H1 (cell line): ENCODE measurements around the gene SUDS3. TPM values are rescaled to one million over a fixed set of nuclear protein-coding genes. Genes with fewer than 3 reads are reported as not detected.

Experiments
- CTCF ChIA-PET: fragments of 300-600 bp; sonication (Branson Sonifier 250); formaldehyde crosslinking; loops from one replicate; lab custom pipeline; 2021; ENCODE audit not compliant: partially characterized antibody; lab: Charles Lee
- POLR2A ChIA-PET: fragments of 300-600 bp; sonication (Branson Sonifier 250); formaldehyde crosslinking; loops from one replicate; lab custom pipeline; 2021; ENCODE audit warnings: inconsistent platforms; ENCODE audit not compliant: partially characterized antibody; lab: Charles Lee
- DNase-seq, 2 experiments: peaks; one replicate each; pipeline versions ENCODE4 v3.0.0 to v3.0.0-alpha.2; 2010 to 2022; ENCODE audit warnings: low spot score in 2 of 2, low read depth in 1 of 2, mixed read lengths in 1 of 2
- FAIRE-seq: peaks from 2 replicates; lab custom pipeline; 2011; peaks lifted over from hg19 to GRCh38; lab: Jason Lieb, UNC
- H2AFZ ChIP-seq: 2 replicates; pipeline ENCODE4 v1.8.1; 2012; ENCODE audit warnings: low read length, inconsistent platforms
- H2AK5ac ChIP-seq: 2 replicates; pipeline ENCODE4 v1.6.1; 2013; ENCODE audit warnings: low read depth, low read length
- H2BK120ac ChIP-seq: replicated peaks from 2 replicates; pipeline ENCODE3; 2013; ENCODE audit warnings: low read depth, low read length, inconsistent platforms
- H2BK12ac ChIP-seq: 2 replicates; pipeline ENCODE4 v1.6.1; 2013; ENCODE audit warnings: low read depth, low read length
- H2BK15ac ChIP-seq: 2 replicates; pipeline ENCODE4 v1.6.1; 2013; ENCODE audit warnings: low read length
- H2BK20ac ChIP-seq: 2 replicates; pipeline ENCODE4 v1.6.1; 2013; ENCODE audit warnings: low read length
- H2BK5ac ChIP-seq: 2 replicates; pipeline ENCODE4 v1.6.1; 2013; ENCODE audit warnings: low read depth, low read length
- H3K14ac ChIP-seq: 2 replicates; pipeline ENCODE4 v1.6.1; 2013; ENCODE audit warnings: inconsistent platforms; ENCODE audit not compliant: insufficient read length
- H3K18ac ChIP-seq: 2 replicates; pipeline ENCODE4 v1.6.1; 2013; ENCODE audit warnings: low read length; ENCODE audit errors: extremely low read depth
- H3K23ac ChIP-seq: 2 replicates; pipeline ENCODE4 v1.6.1; 2013; ENCODE audit warnings: inconsistent platforms; ENCODE audit not compliant: insufficient read length
- H3K23me2 ChIP-seq: 2 replicates; pipeline ENCODE4 v1.6.1; 2013; ENCODE audit warnings: low read depth, low read length
- H3K27ac ChIP-seq: 2 replicates; pipeline ENCODE4 v1.6.1; 2011; ENCODE audit warnings: low read depth, low read length, inconsistent platforms
- H3K27me3 ChIP-seq, 4 experiments: replicated peaks in 1 of 4; 1 replicate in 1 of 4; 2 replicates in 3 of 4; pipeline versions ENCODE4 v1.6.1 to v1.8.1; 2011 to 2013; ENCODE audit warnings: low read length in 3 of 4, mild to moderate bottlenecking in 3 of 4, inconsistent platforms in 2 of 4, mixed read lengths in 2 of 4, moderate library complexity in 1 of 4; ENCODE audit not compliant: control insufficient read depth in 3 of 4, insufficient read depth in 3 of 4; ENCODE audit errors: extremely low read depth in 1 of 4
- H3K36me3 ChIP-seq, 4 experiments: 2 replicates each; pipeline versions ENCODE4 v1.6.1 to v1.8.1; 2011 to 2013; ENCODE audit warnings: mild to moderate bottlenecking in 4 of 4, low read length in 3 of 4, moderate library complexity in 2 of 4, control low read depth in 1 of 4, inconsistent platforms in 1 of 4; ENCODE audit not compliant: insufficient read depth in 4 of 4, control insufficient read depth in 2 of 4
- H3K4ac ChIP-seq: replicated peaks from 2 replicates; pipeline ENCODE3; 2013; ENCODE audit warnings: low read length, low read depth, mixed read lengths, inconsistent platforms; ENCODE audit not compliant: insufficient read length
- H3K4me1 ChIP-seq, 4 experiments: replicated peaks in 1 of 4; 1 replicate in 1 of 4; 2 replicates in 3 of 4; pipeline versions ENCODE4 v1.6.1 to v1.8.1; 2011 to 2013; ENCODE audit warnings: low read length in 3 of 4, inconsistent platforms in 2 of 4, mixed read lengths in 1 of 4; ENCODE audit not compliant: insufficient read depth in 4 of 4, control insufficient read depth in 3 of 4
- H3K4me2 ChIP-seq, 2 experiments: 2 replicates each; pipeline versions ENCODE4 v1.6.1 to v1.8.1; 2011 to 2013; ENCODE audit warnings: low read depth in 2 of 2, low read length in 2 of 2, control low read depth in 1 of 2, inconsistent platforms in 1 of 2, mild to moderate bottlenecking in 1 of 2; ENCODE audit not compliant: insufficient read depth in 1 of 2
- H3K4me3 ChIP-seq, 4 experiments: fragments of 200-600, 300-600 bp in 1 of 4; sonication (generic), shearing (Covaris generic), sonication (Bioruptor Twin) in 1 of 4; 2 replicates each; pipeline versions ENCODE4 v1.5.1 to v1.8.1; 2011 to 2016; ENCODE audit warnings: low read length in 4 of 4, low read depth in 3 of 4, control low read depth in 2 of 4, inconsistent platforms in 2 of 4, mild to moderate bottlenecking in 2 of 4, mixed read lengths in 1 of 4, moderate library complexity in 1 of 4; ENCODE audit not compliant: insufficient read depth in 2 of 4; ENCODE audit errors: extremely low read depth in 1 of 4
- H3K56ac ChIP-seq: replicated peaks from 2 replicates; pipeline ENCODE3; 2013; ENCODE audit warnings: low read depth, mild to moderate bottlenecking, mixed read lengths, low read length, inconsistent platforms; ENCODE audit not compliant: insufficient read length
- H3K79me1 ChIP-seq: 2 replicates; pipeline ENCODE4 v1.6.1; 2013; ENCODE audit warnings: low read depth, low read length, control low read depth
- H3K79me2 ChIP-seq, 2 experiments: 2 replicates each; pipeline versions ENCODE4 v1.6.1 to v1.8.1; 2012 to 2013; ENCODE audit warnings: low read length in 2 of 2, mild to moderate bottlenecking in 2 of 2, inconsistent platforms in 1 of 2; ENCODE audit not compliant: insufficient read depth in 2 of 2, control insufficient read depth in 1 of 2
- H3K9ac ChIP-seq, 4 experiments: replicated peaks in 1 of 4; 1 replicate in 1 of 4; 2 replicates in 3 of 4; pipeline versions ENCODE4 v1.6.1 to v1.8.1; 2011 to 2013; ENCODE audit warnings: low read depth in 3 of 4, low read length in 3 of 4, control low read depth in 2 of 4, mild to moderate bottlenecking in 2 of 4, moderate library complexity in 2 of 4, inconsistent platforms in 1 of 4; ENCODE audit errors: extremely low read depth in 1 of 4
- H3K9me3 ChIP-seq, 2 experiments: 2 replicates each; pipeline versions ENCODE4 v1.6.1 to v1.8.1; 2012 to 2013; ENCODE audit warnings: mild to moderate bottlenecking in 2 of 2, moderate library complexity in 2 of 2, control low read depth in 1 of 2, inconsistent platforms in 1 of 2, low read depth in 1 of 2, low read length in 1 of 2, mixed read lengths in 1 of 2; ENCODE audit not compliant: insufficient read depth in 2 of 2
- H4K20me1 ChIP-seq, 2 experiments: replicated peaks in 1 of 2; 2 replicates each; pipeline versions ENCODE3 to v1.8.1; 2011 to 2013; ENCODE audit warnings: inconsistent platforms in 2 of 2, low read length in 2 of 2, mild to moderate bottlenecking in 1 of 2; ENCODE audit not compliant: insufficient read depth in 2 of 2, control insufficient read depth in 1 of 2
- H4K5ac ChIP-seq: 2 replicates; pipeline ENCODE4 v1.6.1; 2013; ENCODE audit warnings: low read length, low read depth, mixed read lengths, inconsistent platforms; ENCODE audit not compliant: insufficient read length
- H4K8ac ChIP-seq: 2 replicates; pipeline ENCODE4 v1.8.0; 2013; ENCODE audit warnings: mild to moderate bottlenecking, moderate library complexity, low read length, inconsistent platforms; ENCODE audit not compliant: insufficient read depth; ENCODE audit errors: extremely low read depth
- H4K91ac ChIP-seq: replicated peaks from 2 replicates; pipeline ENCODE3; 2013; ENCODE audit warnings: low read length, mixed read lengths, inconsistent platforms; ENCODE audit not compliant: insufficient read length
- ATF2 ChIP-seq: IDR thresholded peaks from 2 replicates; pipeline ENCODE4 v1.6.1; 2012; ENCODE audit warnings: low read length, inconsistent platforms
- RAD21 ChIP-seq, 2 experiments: IDR thresholded peaks in 1 of 2; conservative IDR thresholded peaks in 1 of 2; 2 replicates each; pipeline ENCODE4 v1.6.1; 2011; ENCODE audit warnings: low read depth in 2 of 2, low read length in 2 of 2, improper control_type of control experiment in 1 of 2, inconsistent platforms in 1 of 2, mild to moderate bottlenecking in 1 of 2, moderate library complexity in 1 of 2
- SIX5 ChIP-seq: IDR thresholded peaks from 2 replicates; pipeline ENCODE4 v1.6.1; 2011; ENCODE audit warnings: mild to moderate bottlenecking, low read depth, low read length
- SP4 ChIP-seq: IDR thresholded peaks from 2 replicates; pipeline ENCODE4 v1.6.1; 2012; ENCODE audit warnings: low read length, inconsistent platforms
- SRF ChIP-seq: IDR thresholded peaks from 2 replicates; pipeline ENCODE4 v1.6.1; 2011; ENCODE audit warnings: mild to moderate bottlenecking, low read depth, low read length, moderate library complexity
- SUZ12 ChIP-seq: fragments of 200-600 bp; sonication (generic); IDR thresholded peaks from 2 replicates; pipeline ENCODE4 v1.6.1; 2012; ENCODE audit warnings: mild to moderate bottlenecking, inconsistent platforms, low read length, moderate library complexity, mixed read lengths
- WGBS, 2 experiments: shearing (Covaris generic) in 1 of 2; methylation state at CpG; one replicate each; pipeline versions ENCODE4 v1.1.6 to v1.1.7; 2013 to 2015; ENCODE audit warnings: low lambda C conversion rate in 2 of 2, mixed read lengths in 2 of 2, inconsistent platforms in 1 of 2, low coverage in 1 of 2, missing lambda C conversion rate in 1 of 2; ENCODE audit not compliant: insufficient replicate concordance in 2 of 2, insufficient coverage in 1 of 2, insufficient read length in 1 of 2; ENCODE audit errors: extremely low coverage in 1 of 2, missing lambda C conversion rate in 1 of 2; 5-methylcytosine and 5-hydroxymethylcytosine counted together
- polyA plus RNA-seq, 7 experiments: library from polyadenylated mRNA; depleted of rRNA in 3 of 7; stranded (reverse) in 5 of 7; unstranded in 2 of 7; fragments of >200 nt in 5 of 7; fragments of 200-250 nt in 2 of 7; gene quantifications; 1 replicate in 5 of 7; 2 replicates in 1 of 7; 4 replicates in 1 of 7; pipeline versions ENCODE4 v1.2.1 to v1.2.3, GENCODE V29; 2011 to 2013; ENCODE audit warnings: missing spikeins in 2 of 7, mixed read lengths in 2 of 7
- total RNA-seq: library from RNA; stranded (reverse); fragmentation: NEBNext Ultra II Directional; extraction: Animal tissue kit (Norgen Biotek cat#: 25700); gene quantifications from 2 replicates; pipeline ENCODE4 v1.2.1, GENCODE V29; 2021
- TF ChIP-seq, protein P1 (sequence below): IDR thresholded peaks from 2 replicates; pipeline ENCODE4 v1.6.1; 2012; ENCODE audit warnings: inconsistent platforms

SUDS3 gene
- total and polyA plus RNA-seq, 2 of the 8 experiments (the other 6 are each of a cell fraction or from before 2014, with no cell fraction given) = 30.0 to 58.7 TPM

DNA sequence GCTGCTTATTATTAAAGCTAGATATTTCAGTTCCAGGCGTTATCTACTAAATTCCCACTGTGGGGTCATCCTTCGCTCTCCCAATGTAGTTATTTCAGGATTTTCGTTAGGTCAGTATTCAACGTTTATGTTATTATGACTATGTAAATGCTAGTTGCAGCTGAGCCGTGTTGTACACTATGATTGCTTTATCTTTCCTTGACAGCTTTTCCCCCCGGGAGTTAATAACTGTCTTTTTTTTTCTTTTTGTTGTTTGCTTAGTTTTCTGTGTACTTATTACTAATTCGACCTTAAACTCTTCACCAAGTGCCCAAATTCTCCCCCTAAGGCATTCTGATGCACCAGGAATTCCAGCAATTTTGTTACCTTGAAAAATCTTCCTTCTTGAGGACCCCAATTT lies 48.5 kb downstream of the SUDS3 start:
- POLR2A ChIA-PET = interaction anchor here (1.2 kb wide), 1 partner anchor 25 kb away, joined by 3 read pairs; no protein-coding TSS in a partner anchor
- Histone ChIP-seq H3K9ac (no peak overlapping the region), H3K79me2 (no peaks in the 10 kb centered on the region), H2BK20ac (no peak overlapping the region), H3K27me3 (no peaks in the 10 kb centered on the region), H4K20me1 (peaks cover 0 to 3% of the 10 kb centered on the region in 2 experiments), H3K4me3 (no peak overlapping the region), H2BK5ac (no peak overlapping the region), H3K9me3 (no peaks in the 10 kb centered on the region), H3K4me1 (peaks cover 0 to 4% (median 0%) of the 10 kb centered on the region in 4 experiments; a peak in 2 of 7 replicates), H3K23me2 (no peaks in the 10 kb centered on the region), H3K14ac (no peak overlapping the region), H4K91ac (no peak overlapping the region), H3K27ac (no peak overlapping the region), H2AFZ (no peak overlapping the region), H2BK120ac (no peak overlapping the region), H2BK12ac (no peak overlapping the region), H3K56ac (no peak overlapping the region), H3K23ac (no peak overlapping the region), H3K36me3 (no peaks in the 10 kb centered on the region; a peak in 1 of 8 replicates), H3K79me1 (no peaks in the 10 kb centered on the region), H4K5ac (no peak overlapping the region), H4K8ac (no peak overlapping the region), H3K18ac (no peak overlapping the region), H3K4ac (no peak overlapping the region), H3K4me2 (no peak overlapping the region), H2BK15ac (no peak overlapping the region), H2AK5ac (no peak overlapping the region)
- FAIRE-seq = no peak
- TF ChIP-seq SIX5 (no peak), SRF (no peak), SP4 (no peak), SUZ12 (no peak), ATF2 (no peak), RAD21 (IDR thresholded peaks at IDR 0.05 in 1 of 2, conservative IDR thresholded peaks at IDR 0.05 in 1 of 2; ENCODE audit: low read depth in 2 of 2, low read length in 2 of 2) (no peak)
- TF ChIP-seq, protein P1, sequence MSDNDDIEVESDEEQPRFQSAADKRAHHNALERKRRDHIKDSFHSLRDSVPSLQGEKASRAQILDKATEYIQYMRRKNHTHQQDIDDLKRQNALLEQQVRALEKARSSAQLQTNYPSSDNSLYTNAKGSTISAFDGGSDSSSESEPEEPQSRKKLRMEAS = no peak
- CTCF ChIA-PET = interaction anchor here (0.6 to 4.3 kb wide), 6 partner anchors 12 to 1828 kb away, joined by 3 to 17 read pairs (median 4); no protein-coding TSS in a partner anchor
- 91% methylated on average over 7 of the region's 7 CpGs; no CpG with 5 or more reads in 1 of the 2 experiments for WGBS, 2 experiments
- no peak for DNase-seq
